Adrenal gland (tissue), 5 donors: ENCODE data around the gene IGFL3.
"Not testable (repeated sequence)": the region's sequence is repeated elsewhere in the genome, so short reads cannot be mapped to it uniquely, and the experiment has no call there.

Source experiments
- POLR2A ChIP-seq, 2 donors: fragments of 450-650 bp; IDR thresholded peaks; one replicate each; pipeline ENCODE4 v1.6.1; 2017; ENCODE audit warnings: antibody characterized with exemption in 2 of 2, mild to moderate bottlenecking in 2 of 2, moderate library complexity in 1 of 2
- TF ChIP-seq, protein P1 (sequence below), 6 experiments: fragments of 450-650 bp in 4 of 6; fragments of 200-600 bp in 2 of 6; sonication (generic) in 1 of 6; IDR thresholded peaks; 1 replicate in 5 of 6; 2 replicates in 1 of 6; pipeline versions ENCODE4 v1.5.1 to v1.8.0; 2016 to 2021; ENCODE audit warnings: antibody characterized with exemption in 6 of 6, mild to moderate bottlenecking in 2 of 6, moderate library complexity in 1 of 6
- donor health status: DM: no; HTN: no; CAD: no.

DNA sequence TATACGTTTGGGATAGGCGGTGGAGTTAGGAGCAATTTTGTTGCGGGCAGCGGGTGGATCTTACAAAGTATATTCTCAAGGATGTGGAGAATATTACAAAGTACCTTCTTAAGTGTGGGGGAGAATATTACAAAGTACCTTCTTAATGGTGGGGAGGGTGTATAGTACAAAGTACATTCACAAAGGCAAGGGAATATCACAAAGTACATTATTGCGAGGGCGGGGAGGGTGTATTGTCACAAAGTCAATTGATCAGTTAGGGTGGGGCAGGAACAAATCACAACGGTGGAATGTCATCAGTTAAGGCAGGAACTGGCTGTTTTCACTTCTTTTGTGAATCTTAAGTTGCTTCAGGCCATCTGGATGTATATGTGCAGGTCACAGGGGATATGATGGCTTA, 22.2 kb downstream of the IGFL3 start:
- TF ChIP-seq, protein P1, sequence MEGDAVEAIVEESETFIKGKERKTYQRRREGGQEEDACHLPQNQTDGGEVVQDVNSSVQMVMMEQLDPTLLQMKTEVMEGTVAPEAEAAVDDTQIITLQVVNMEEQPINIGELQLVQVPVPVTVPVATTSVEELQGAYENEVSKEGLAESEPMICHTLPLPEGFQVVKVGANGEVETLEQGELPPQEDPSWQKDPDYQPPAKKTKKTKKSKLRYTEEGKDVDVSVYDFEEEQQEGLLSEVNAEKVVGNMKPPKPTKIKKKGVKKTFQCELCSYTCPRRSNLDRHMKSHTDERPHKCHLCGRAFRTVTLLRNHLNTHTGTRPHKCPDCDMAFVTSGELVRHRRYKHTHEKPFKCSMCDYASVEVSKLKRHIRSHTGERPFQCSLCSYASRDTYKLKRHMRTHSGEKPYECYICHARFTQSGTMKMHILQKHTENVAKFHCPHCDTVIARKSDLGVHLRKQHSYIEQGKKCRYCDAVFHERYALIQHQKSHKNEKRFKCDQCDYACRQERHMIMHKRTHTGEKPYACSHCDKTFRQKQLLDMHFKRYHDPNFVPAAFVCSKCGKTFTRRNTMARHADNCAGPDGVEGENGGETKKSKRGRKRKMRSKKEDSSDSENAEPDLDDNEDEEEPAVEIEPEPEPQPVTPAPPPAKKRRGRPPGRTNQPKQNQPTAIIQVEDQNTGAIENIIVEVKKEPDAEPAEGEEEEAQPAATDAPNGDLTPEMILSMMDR (IDR thresholded peaks at IDR 0.05): not testable (repeated sequence)
- not testable (repeated sequence) for TF ChIP-seq POLR2A (IDR thresholded peaks at IDR 0.05)
